Body of pancreas (tissue), 4 donors: Measurements from ENCODE around the gene HMGN5.

ENCODE experiments used
- POLR2A ChIP-seq, 3 donors: fragments of 450-650 bp; IDR thresholded peaks; one replicate each; pipeline ENCODE4 v1.6.1; 2016; ENCODE audit warnings: antibody characterized with exemption in 3 of 3, mild to moderate bottlenecking in 2 of 3
- TF ChIP-seq, protein P1 (sequence below), 7 experiments: fragments of 450-650 bp in 4 of 7; fragments of 200-600 bp in 3 of 7; sonication (generic) in 3 of 7; IDR thresholded peaks; one replicate each; pipeline ENCODE4 v1.5.1; 2016 to 2019; ENCODE audit warnings: antibody characterized with exemption in 7 of 7

DNA sequence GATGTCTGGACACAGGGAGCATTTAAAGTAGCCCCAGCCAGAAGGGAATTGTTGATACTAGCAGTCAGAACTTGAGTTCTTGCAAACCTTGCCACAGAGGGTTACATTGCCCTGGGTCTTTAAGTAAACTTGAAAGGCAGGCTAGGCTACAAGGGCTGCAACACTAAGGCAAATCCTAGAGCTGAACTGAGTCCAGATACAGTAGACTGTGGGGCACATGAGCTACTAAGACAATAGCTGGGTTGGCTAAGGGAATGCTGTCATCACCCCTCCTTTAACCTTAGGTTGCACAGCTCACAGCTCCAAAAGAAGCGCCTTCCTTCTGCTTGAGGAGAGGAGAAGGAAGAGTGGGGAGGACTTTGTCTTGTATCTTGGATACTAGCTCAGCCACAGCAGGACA is 35.8 kb upstream of the HMGN5 start:
- TF ChIP-seq, protein P1, sequence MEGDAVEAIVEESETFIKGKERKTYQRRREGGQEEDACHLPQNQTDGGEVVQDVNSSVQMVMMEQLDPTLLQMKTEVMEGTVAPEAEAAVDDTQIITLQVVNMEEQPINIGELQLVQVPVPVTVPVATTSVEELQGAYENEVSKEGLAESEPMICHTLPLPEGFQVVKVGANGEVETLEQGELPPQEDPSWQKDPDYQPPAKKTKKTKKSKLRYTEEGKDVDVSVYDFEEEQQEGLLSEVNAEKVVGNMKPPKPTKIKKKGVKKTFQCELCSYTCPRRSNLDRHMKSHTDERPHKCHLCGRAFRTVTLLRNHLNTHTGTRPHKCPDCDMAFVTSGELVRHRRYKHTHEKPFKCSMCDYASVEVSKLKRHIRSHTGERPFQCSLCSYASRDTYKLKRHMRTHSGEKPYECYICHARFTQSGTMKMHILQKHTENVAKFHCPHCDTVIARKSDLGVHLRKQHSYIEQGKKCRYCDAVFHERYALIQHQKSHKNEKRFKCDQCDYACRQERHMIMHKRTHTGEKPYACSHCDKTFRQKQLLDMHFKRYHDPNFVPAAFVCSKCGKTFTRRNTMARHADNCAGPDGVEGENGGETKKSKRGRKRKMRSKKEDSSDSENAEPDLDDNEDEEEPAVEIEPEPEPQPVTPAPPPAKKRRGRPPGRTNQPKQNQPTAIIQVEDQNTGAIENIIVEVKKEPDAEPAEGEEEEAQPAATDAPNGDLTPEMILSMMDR (IDR thresholded peaks at IDR 0.05): no peak
- TF ChIP-seq POLR2A (IDR thresholded peaks at IDR 0.05): no peak
